WTC11 (cell line): ENCODE measurements around the gene PCNX1.
"Not testable (repeated sequence)": the region's sequence is repeated elsewhere in the genome, so short reads cannot be mapped to it uniquely, and the experiment has no call there.

ENCODE experiments used
- ATF2 ChIP-seq: sonication (generic); formaldehyde crosslinking; IDR thresholded peaks from 2 replicates; pipeline ENCODE4 v1.8.1; 2022; ENCODE audit warnings: low read depth, missing genetic modification reagents, borderline replicate concordance
- CBFB ChIP-seq: sonication (generic); formaldehyde crosslinking; IDR thresholded peaks from 2 replicates; pipeline ENCODE4 v1.8.1; 2022; ENCODE audit warnings: mild to moderate bottlenecking, low read depth, missing genetic modification reagents
- CREM ChIP-seq: sonication (generic); formaldehyde crosslinking; IDR thresholded peaks from 2 replicates; pipeline ENCODE4 v1.8.1; 2022; ENCODE audit warnings: mild to moderate bottlenecking, missing genetic modification reagents, moderate library complexity
- CTCF ChIP-seq: fragments of 200-600 bp; IDR thresholded peaks from 2 replicates; pipeline ENCODE4 v1.8.0; 2022; ENCODE audit warnings: antibody characterized with exemption
- ELF4 ChIP-seq: sonication (generic); formaldehyde crosslinking; IDR thresholded peaks from 2 replicates; pipeline ENCODE4 v1.8.1; 2022; ENCODE audit warnings: low read depth, mild to moderate bottlenecking, moderate library complexity, missing genetic modification reagents
- ETV6 ChIP-seq: sonication (generic); formaldehyde crosslinking; IDR thresholded peaks from 2 replicates; pipeline ENCODE4 v1.8.1; 2022; ENCODE audit warnings: mild to moderate bottlenecking, missing genetic modification reagents
- FOXJ3 ChIP-seq: sonication (generic); formaldehyde crosslinking; IDR thresholded peaks from 2 replicates; pipeline ENCODE4 v1.9.0; 2021; ENCODE audit warnings: missing genetic modification reagents, mild to moderate bottlenecking, borderline replicate concordance
- IRF1 ChIP-seq: sonication (generic); formaldehyde crosslinking; IDR thresholded peaks from 2 replicates; pipeline ENCODE4 v1.8.0; 2023; ENCODE audit warnings: missing genetic modification reagents
- NFYB ChIP-seq: sonication (generic); formaldehyde crosslinking; conservative IDR thresholded peaks from 2 replicates; pipeline ENCODE4 v1.8.0; 2022; ENCODE audit warnings: low read depth, missing genetic modification reagents
- NR2C2 ChIP-seq: sonication (generic); formaldehyde crosslinking; IDR thresholded peaks from 2 replicates; pipeline ENCODE4 v1.8.0; 2022; ENCODE audit warnings: mild to moderate bottlenecking, missing genetic modification reagents
- SMAD3 ChIP-seq: sonication (generic); formaldehyde crosslinking; IDR thresholded peaks from 2 replicates; pipeline ENCODE4 v1.8.0; 2022; ENCODE audit warnings: missing genetic modification reagents, mild to moderate bottlenecking, borderline replicate concordance
- TCF7 ChIP-seq: sonication (generic); formaldehyde crosslinking; IDR thresholded peaks from 2 replicates; pipeline ENCODE4 v1.8.0; 2022; ENCODE audit warnings: mild to moderate bottlenecking, low read depth, missing genetic modification reagents, moderate library complexity
- USF2 ChIP-seq: sonication (generic); formaldehyde crosslinking; IDR thresholded peaks from 2 replicates; pipeline ENCODE4 v1.8.1; 2023; ENCODE audit warnings: mild to moderate bottlenecking, missing genetic modification reagents, moderate library complexity
- ZNF263 ChIP-seq: sonication (generic); formaldehyde crosslinking; IDR thresholded peaks from 2 replicates; pipeline ENCODE4 v1.8.1; 2022; ENCODE audit warnings: low read depth, mild to moderate bottlenecking, moderate library complexity, missing genetic modification reagents

GRCh38 chr14:71147335-71147734 is 240.1 kb downstream of the PCNX1 start:
- not testable (repeated sequence) for TF ChIP-seq CTCF; TCF7 (CRISPR knock-in tag); SMAD3 (CRISPR knock-in tag); ELF4 (CRISPR knock-in tag); NFYB; IRF1; ETV6; CREM (CRISPR knock-in tag); ZNF263 (CRISPR knock-in tag); FOXJ3 (CRISPR knock-in tag); ATF2 (CRISPR knock-in tag); NR2C2 (CRISPR knock-in tag); CBFB; USF2
